ENCODE results near the gene FGF18. TPM values are rescaled to one million over a fixed set of nuclear protein-coding genes. Genes with fewer than 3 reads are reported as not detected.
A peak's percentile ranks its signal among the peaks of the same experiment; 100 is the strongest.
"Not testable (repeated sequence)": the region's sequence is repeated elsewhere in the genome, so short reads cannot be mapped to it uniquely, and the experiment has no call there.

The FGF18 gene
- under 1 TPM in 1 of 4 donors, not detected in 3; 0.20 TPM for total RNA-seq

GRCh38 chr5:171418982-171419687 is at the start of gene FGF18:
Gene FGF18, plus strand, starts transcription at chr5:171419647. Its CDS starts 553 bp downstream, at chr5:171420200.
- Histone ChIP-seq H3K36me3 (no peaks in the 10 kb centered on the region), H3K4me3 (peak within 1 kb of the TSS; percentile 43 to 51 (median 46)), H3K9me3 (no peaks in the 10 kb centered on the region), H3K27me3 (peaks cover 0 to 6% (median 0%) of the 10 kb centered on the region in 3 donors), H3K4me1 (peaks cover 20 to 21% of the 10 kb centered on the region in 2 donors), H3K27ac (no peak within 1 kb of the TSS)
- DNase-seq (no peak), ATAC-seq (peak in 1 of 2 donors; percentile 19)
- TF ChIP-seq POLR2A (IDR thresholded peaks at IDR 0.05) (no peak), CTCF (IDR thresholded peaks at IDR 0.05 in 4 of 5, conservative IDR thresholded peaks at IDR 0.05 in 1 of 5) (no peak)
- intact Hi-C loops (cut with DNase I; ENCODE audit: low total_unique reads) = loop anchor here (2.0 to 5.0 kb wide), 3 partner anchors 438 to 623 kb away; no protein-coding TSS in a partner anchor
- in situ Hi-C loops (cut with MboI; ENCODE audit: low sequenced_read_pairs in 4 of 4) = loop anchor here (5.0 to 25.0 kb wide), 5 partner anchors 468 to 618 kb away; no protein-coding TSS in a partner anchor

- H3K27me3 ChIP-seq = peaks cover 0 to 3% (median 0%) of the 10 kb centered on the region in 3 donors
- no peak overlapping the region for H3K4me3 ChIP-seq
- intact Hi-C loops (cut with DNase I; ENCODE audit: low total_unique reads) (no loop called here), in situ Hi-C loops (cut with MboI; ENCODE audit: low sequenced_read_pairs in 4 of 4) (no loop called here)
- no peak overlapping the region for H3K27ac ChIP-seq
- H3K36me3 ChIP-seq = no peaks in the 10 kb centered on the region
- TF ChIP-seq POLR2A (IDR thresholded peaks at IDR 0.05) (no peak), CTCF (IDR thresholded peaks at IDR 0.05 in 4 of 5, conservative IDR thresholded peaks at IDR 0.05 in 1 of 5) (no peak)
- no peak for ATAC-seq
- H3K4me1 ChIP-seq = no peaks in the 10 kb centered on the region
- DNase-seq = no peak
- H3K9me3 ChIP-seq = no peaks in the 10 kb centered on the region
Measured at GRCh38 chr5:171369898-171370297, 49.5 kb upstream of the FGF18 start.

GRCh38 chr5:171370881-171371280 is 48.6 kb upstream of the FGF18 start:
- H3K36me3 ChIP-seq; intact Hi-C loops (cut with DNase I; ENCODE audit: low total_unique reads); H3K4me3 ChIP-seq; H3K4me1 ChIP-seq; DNase-seq; in situ Hi-C loops (cut with MboI; ENCODE audit: low sequenced_read_pairs in 4 of 4); ATAC-seq; H3K27ac ChIP-seq; H3K27me3 ChIP-seq; H3K9me3 ChIP-seq: not testable (repeated sequence)

GRCh38 chr5:171371326-171371725 is 48.1 kb upstream of the FGF18 start:
- H3K4me1 ChIP-seq = no peaks in the 10 kb centered on the region
- DNase-seq (no peak), ATAC-seq (no peak)
- in situ Hi-C loops (cut with MboI; ENCODE audit: low sequenced_read_pairs in 4 of 4) = no loop called here
- intact Hi-C loops (cut with DNase I; ENCODE audit: low total_unique reads) = no loop called here
- H3K9me3 ChIP-seq = no peaks in the 10 kb centered on the region
- H3K36me3 ChIP-seq = no peaks in the 10 kb centered on the region
- H3K27ac ChIP-seq = no peak overlapping the region
- H3K4me3 ChIP-seq = no peak overlapping the region
- TF ChIP-seq CTCF (IDR thresholded peaks at IDR 0.05 in 4 of 5, conservative IDR thresholded peaks at IDR 0.05 in 1 of 5) (no peak), POLR2A (IDR thresholded peaks at IDR 0.05) (no peak)
- no peaks in the 10 kb centered on the region for H3K27me3 ChIP-seq

- no peak overlapping the region for H3K4me3 ChIP-seq
- TF ChIP-seq POLR2A (IDR thresholded peaks at IDR 0.05) (no peak), CTCF (IDR thresholded peaks at IDR 0.05 in 4 of 5, conservative IDR thresholded peaks at IDR 0.05 in 1 of 5) (no peak)
- DNase-seq = no peak
- ATAC-seq = no peak
- H3K36me3 ChIP-seq = no peaks in the 10 kb centered on the region
- in situ Hi-C loops (cut with MboI; ENCODE audit: low sequenced_read_pairs in 4 of 4) (no loop called here), intact Hi-C loops (cut with DNase I; ENCODE audit: low total_unique reads) (no loop called here)
- H3K27me3 ChIP-seq = no peaks in the 10 kb centered on the region
- no peaks in the 10 kb centered on the region for H3K4me1 ChIP-seq
- no peaks in the 10 kb centered on the region for H3K9me3 ChIP-seq
- no peak overlapping the region for H3K27ac ChIP-seq
Measured at GRCh38 chr5:171379961-171380360, 39.5 kb upstream of the FGF18 start.

- H3K4me1 ChIP-seq = peaks cover 12 to 21% of the 10 kb centered on the region in 2 donors
- H3K9me3 ChIP-seq; DNase-seq; H3K36me3 ChIP-seq; H3K27ac ChIP-seq; H3K4me3 ChIP-seq; intact Hi-C loops (cut with DNase I; ENCODE audit: low total_unique reads); in situ Hi-C loops (cut with MboI; ENCODE audit: low sequenced_read_pairs in 4 of 4); H3K27me3 ChIP-seq; ATAC-seq: not testable (repeated sequence)
Measured at GRCh38 chr5:171384416-171384815, 35.0 kb upstream of the FGF18 start.

GRCh38 chr5:171384999-171385398 is 34.4 kb upstream of the FGF18 start:
- in situ Hi-C loops (cut with MboI; ENCODE audit: low sequenced_read_pairs in 4 of 4); DNase-seq; H3K27me3 ChIP-seq; ATAC-seq; intact Hi-C loops (cut with DNase I; ENCODE audit: low total_unique reads); H3K4me3 ChIP-seq; H3K9me3 ChIP-seq; H3K27ac ChIP-seq; H3K36me3 ChIP-seq: not testable (repeated sequence)
- peaks cover 18 to 27% of the 10 kb centered on the region in 2 donors for H3K4me1 ChIP-seq

All from gastrocnemius medialis (tissue), 4 donors.